HepG2 (cell line): ENCODE measurements around the gene NUF2. TPM values are rescaled to one million over a fixed set of nuclear protein-coding genes. Genes with fewer than 3 reads are reported as not detected.

Source experiments
- CHD4 ChIP-seq: fragments of 200-600 bp; sonication (generic); IDR thresholded peaks from 2 replicates; pipeline ENCODE4 v1.7.0; 2017; ENCODE audit warnings: mild to moderate bottlenecking, low read length, borderline replicate concordance
- ETV6 ChIP-seq: sonication (generic); formaldehyde crosslinking; conservative IDR thresholded peaks from 2 replicates; pipeline ENCODE4 v1.4.0; 2020; ENCODE audit warnings: missing genetic modification reagents
- FOXJ3 ChIP-seq: sonication (generic); formaldehyde crosslinking; IDR thresholded peaks from 2 replicates; pipeline ENCODE4 v1.4.0; 2020; ENCODE audit warnings: missing genetic modification reagents, mild to moderate bottlenecking, borderline replicate concordance
- GMEB1 ChIP-seq: sonication (generic); formaldehyde crosslinking; IDR thresholded peaks from 2 replicates; pipeline ENCODE4 v1.5.1; 2020; ENCODE audit warnings: missing genetic modification reagents, mild to moderate bottlenecking, borderline replicate concordance
- HMG20B ChIP-seq: conservative IDR thresholded peaks from 2 replicates; pipeline ENCODE4 v1.6.1; 2016; ENCODE audit warnings: missing genetic modification reagents, missing compliant biosample characterization
- JUN ChIP-seq: sonication (generic); formaldehyde crosslinking; IDR thresholded peaks from 2 replicates; pipeline ENCODE4 v1.4.0; 2020; ENCODE audit warnings: mild to moderate bottlenecking, missing genetic modification reagents
- JUNB ChIP-seq: sonication (generic); formaldehyde crosslinking; IDR thresholded peaks from 2 replicates; pipeline ENCODE4 v1.8.0; 2022; ENCODE audit warnings: missing genetic modification reagents, mild to moderate bottlenecking, borderline replicate concordance
- NFE2L1 ChIP-seq: sonication (generic); formaldehyde crosslinking; IDR thresholded peaks from 2 replicates; pipeline ENCODE4 v1.4.0; 2020; ENCODE audit warnings: missing genetic modification reagents, mild to moderate bottlenecking, borderline replicate concordance
- NRL ChIP-seq: sonication (generic); formaldehyde crosslinking; IDR thresholded peaks from 2 replicates; pipeline ENCODE4 v1.5.0; 2020; ENCODE audit warnings: missing genetic modification reagents, mild to moderate bottlenecking, moderate library complexity, borderline replicate concordance
- PAWR ChIP-seq: sonication (generic); formaldehyde crosslinking; IDR thresholded peaks from 2 replicates; pipeline ENCODE4 v1.4.0; 2020; ENCODE audit warnings: missing genetic modification reagents, mild to moderate bottlenecking, borderline replicate concordance
- PHF8 ChIP-seq: sonication (generic); formaldehyde crosslinking; IDR thresholded peaks from 2 replicates; pipeline ENCODE4 v1.5.0; 2020; ENCODE audit warnings: missing genetic modification reagents
- REST ChIP-seq, 2 experiments: IDR thresholded peaks; 2 replicates each; pipeline ENCODE4 v1.6.1; 2011 to 2012; ENCODE audit warnings: low read length in 2 of 2, borderline replicate concordance in 1 of 2, low read depth in 1 of 2, mild to moderate bottlenecking in 1 of 2, moderate library complexity in 1 of 2
- REXO4 ChIP-seq: sonication (generic); formaldehyde crosslinking; IDR thresholded peaks from 2 replicates; pipeline ENCODE4 v1.8.0; 2022; ENCODE audit warnings: missing genetic modification reagents, mild to moderate bottlenecking, borderline replicate concordance
- THAP7 ChIP-seq: sonication (generic); formaldehyde crosslinking; IDR thresholded peaks from 2 replicates; pipeline ENCODE4 v1.8.1; 2023; ENCODE audit warnings: mild to moderate bottlenecking, missing genetic modification reagents
- ZFP90 ChIP-seq: sonication (generic); formaldehyde crosslinking; IDR thresholded peaks from 2 replicates; pipeline ENCODE4 v1.8.0; 2022; ENCODE audit warnings: missing genetic modification reagents, mild to moderate bottlenecking, inconsistent platforms, borderline replicate concordance
- ZNF121 ChIP-seq: sonication (generic); formaldehyde crosslinking; IDR thresholded peaks from 2 replicates; pipeline ENCODE4 v1.5.0; 2020; ENCODE audit warnings: mild to moderate bottlenecking, missing genetic modification reagents
- ZNF234 ChIP-seq: sonication (generic); formaldehyde crosslinking; conservative IDR thresholded peaks from 2 replicates; pipeline ENCODE4 v1.5.1; 2020; ENCODE audit warnings: mild to moderate bottlenecking, missing genetic modification reagents
- ZNF253 ChIP-seq: sonication (generic); formaldehyde crosslinking; IDR thresholded peaks from 2 replicates; pipeline ENCODE4 v1.8.0; 2022; ENCODE audit warnings: mild to moderate bottlenecking, missing genetic modification reagents, borderline replicate concordance
- ZNF343 ChIP-seq: sonication (generic); formaldehyde crosslinking; IDR thresholded peaks from 2 replicates; pipeline ENCODE4 v1.4.0; 2020; ENCODE audit warnings: mild to moderate bottlenecking, missing genetic modification reagents
- ZNF562 ChIP-seq: sonication (generic); formaldehyde crosslinking; IDR thresholded peaks from 2 replicates; pipeline ENCODE4 v1.8.0; 2022; ENCODE audit warnings: missing genetic modification reagents, borderline replicate concordance
- ZNF816 ChIP-seq: sonication (generic); formaldehyde crosslinking; IDR thresholded peaks from 2 replicates; pipeline ENCODE4 v1.8.0; 2022; ENCODE audit warnings: missing genetic modification reagents, mild to moderate bottlenecking, borderline replicate concordance
- polyA plus RNA-seq, 8 experiments: library from polyadenylated mRNA; depleted of rRNA in 3 of 8; stranded (reverse) in 7 of 8; unstranded in 1 of 8; fragments of >200 nt; fragmentation: Illumina TruSeq in 4 of 8; extraction: Trizol in 4 of 8; gene quantifications; 2 replicates each; pipeline versions ENCODE4 v1.2.1 to v1.2.3, GENCODE V29; 2011 to 2016; ENCODE audit warnings: low read depth in 4 of 8, missing spikeins in 1 of 8, mixed read lengths in 1 of 8; ENCODE audit not compliant: insufficient read depth in 1 of 8
- total RNA-seq, 5 experiments: library from RNA; depleted of rRNA; stranded (reverse); fragments of >200 nt; fragmentation: Illumina TruSeq; extraction: Trizol; gene quantifications; 2 replicates each; pipeline ENCODE4 v1.2.3, GENCODE V29; 2016; ENCODE audit warnings: low read depth in 1 of 5

The NUF2 gene
- total and polyA plus RNA-seq, 2 of the 13 experiments (the other 11 are each of a cell fraction or from before 2014, with no cell fraction given), result 26.0 to 39.4 TPM

- TF ChIP-seq REST (IDR thresholded peaks at IDR 0.05; ENCODE audit: borderline replicate concordance in 1 of 2, low read depth in 1 of 2, low read length in 2 of 2) (peak in 1 of 2 experiments; percentile 74; a peak in 1 of 4 replicates), NRL (CRISPR knock-in tag) (peak; percentile 97), NFE2L1 (peak; percentile 54; the same call in 1 of the 2 replicates), ZNF562 (CRISPR knock-in tag) (peak; percentile 84; the same call in 1 of the 2 replicates), ETV6 (CRISPR knock-in tag) (peak; percentile 89; the same call in 1 of the 2 replicates), JUN (CRISPR knock-in tag) (peak; percentile 79; the same call in 1 of the 2 replicates), ZNF121 (CRISPR knock-in tag) (peak; percentile 45; the same call in 1 of the 2 replicates), PHF8 (CRISPR knock-in tag) (peak; percentile 87), THAP7 (CRISPR knock-in tag) (peak; percentile 96), GMEB1 (CRISPR knock-in tag) (peak; percentile 97), ZFP90 (CRISPR knock-in tag) (peak; percentile 97), ZNF816 (CRISPR knock-in tag) (peak; percentile 92; the same call in 1 of the 2 replicates), ZNF234 (CRISPR knock-in tag) (0 out of 2 replicates have a peak, but pooled peaks have one; percentile 44), HMG20B (CRISPR knock-in tag) (peak; percentile 91), REXO4 (CRISPR knock-in tag) (peak; percentile 61; the same call in 1 of the 2 replicates), ZNF253 (CRISPR knock-in tag) (peak; percentile 94), FOXJ3 (CRISPR knock-in tag) (peak; percentile 84; the same call in 1 of the 2 replicates), PAWR (CRISPR knock-in tag) (0 out of 2 replicates have a peak, but pooled peaks have one; percentile 69), CHD4 (no peak), JUNB (CRISPR knock-in tag) (peak; percentile 34; the same call in 1 of the 2 replicates), ZNF343 (peak; percentile 74; the same call in 1 of the 2 replicates)
These were observed at the start of gene NUF2 (continued) for GRCh38 chr1:163321311-163322305.
